Psoas muscle (tissue), 8 donors: ENCODE results near the gene NADSYN1. TPM values are rescaled to one million over a fixed set of nuclear protein-coding genes. Genes with fewer than 3 reads are reported as not detected.

ENCODE experiments used
- ATAC-seq, 4 donors: fragments of 200-7000 bp; cut with Tn5 transposase; one replicate each; pipeline ENCODE4 v1.9.1; 2020; ENCODE audit warnings: moderate library complexity in 3 of 4, mild to moderate bottlenecking in 2 of 4
- DNase-seq, 2 donors: peaks; one replicate each; pipeline ENCODE4 v3.0.0-alpha.2; 2020
- H3K27ac ChIP-seq: fragments of 200-600 bp; one replicate; pipeline ENCODE4 v1.8.0; 2022
- H3K27me3 ChIP-seq, 3 donors: fragments of 200-600 bp in 1 of 3; one replicate each; pipeline versions ENCODE4 v1.6.1 to v1.8.0; 2013 to 2022; ENCODE audit warnings: low read length in 2 of 3, mild to moderate bottlenecking in 2 of 3, moderate library complexity in 1 of 3; ENCODE audit not compliant: insufficient read depth in 3 of 3
- H3K36me3 ChIP-seq, 2 donors: fragments of 200-600 bp in 1 of 2; one replicate each; pipeline versions ENCODE4 v1.6.1 to v1.8.0; 2013 to 2022; ENCODE audit warnings: low read depth in 1 of 2, mild to moderate bottlenecking in 1 of 2, moderate library complexity in 1 of 2; ENCODE audit not compliant: insufficient read depth in 1 of 2
- H3K4me1 ChIP-seq: fragments of 200-600 bp; one replicate; pipeline ENCODE4 v1.8.0; 2022
- H3K4me3 ChIP-seq: fragments of 200-600 bp; one replicate; pipeline ENCODE4 v1.8.0; 2022; ENCODE audit warnings: mild to moderate bottlenecking
- H3K9me3 ChIP-seq: fragments of 200-600 bp; one replicate; pipeline ENCODE4 v1.8.0; 2022
- CTCF ChIP-seq: fragments of 200-600 bp; IDR thresholded peaks from one replicate; pipeline ENCODE4 v1.8.0; 2022; ENCODE audit warnings: antibody characterized with exemption
- WGBS, 3 donors: extraction: QIAGEN DNeasy Blood & Tissue Kit; methylation state at CpG; one replicate each; pipeline versions ENCODE4 v1.1.6 to v1.1.7; 2013; 5-methylcytosine and 5-hydroxymethylcytosine counted together
- intact Hi-C, 2 donors: fragments of 100-400 bp; cut with DNase I; formaldehyde crosslinking; loops; one replicate each; pipeline versions ENCODE4 v1.11.0 to v1.14.2; 2022
- long read RNA-seq, 2 donors: library from polyadenylated mRNA; unstranded; transcript quantifications; one replicate each; pipeline ENCODE4 v2.0.0, GENCODE V29; 2021
- polyA plus RNA-seq, 3 donors: library from polyadenylated mRNA; stranded (reverse); fragments of 200-250 nt; gene quantifications; one replicate each; pipeline ENCODE4 v1.2.3, GENCODE V29; 2013
- total RNA-seq, 4 donors: library from RNA; stranded (reverse); fragmentation: NEBNext Ultra II Directional in 2 of 4; extraction: Animal tissue kit (Norgen Biotek cat#: 25700) in 2 of 4; gene quantifications; one replicate each; pipeline versions ENCODE4 v1.2.1 to v1.2.4, GENCODE V29; 2021 to 2023
- donor health status: healthy with polysubstance abuse.
- donor health status: DM: no; HTN: no; CAD: no; lungs with moderate emphysema.
- donor health status: Bipolar disorder and iron deficiency.
- donor health status: healthy.
- donor health status: DM: yes; HTN: yes; CAD: no.
- donor health status: DM: no; HTN: no; CAD: no.
- donor health status: DM: no; HTN: no; CAD: no.
- donor health status: DM: yes; HTN: yes; CAD: no.

The NADSYN1 gene
- total RNA-seq (10 to 100 TPM; 13.0 to 19.3 (median 13.6) TPM), polyA plus RNA-seq (10 to 100 TPM in 2 of 3 donors, 1 to 10 TPM in 1; 7.8 to 14.6 (median 12.0) TPM)
- long read RNA-seq, donor 1, partial matches to known transcripts = 2 of 4 reads
- long read RNA-seq, donor 1, other reads (novel, unspliced or antisense) = 1 of 4 reads
- long read RNA-seq, donor 2, partial matches to known transcripts = 3 of 10 reads
- long read RNA-seq, donor 2, other reads (novel, unspliced or antisense) = 3 of 10 reads

DNA sequence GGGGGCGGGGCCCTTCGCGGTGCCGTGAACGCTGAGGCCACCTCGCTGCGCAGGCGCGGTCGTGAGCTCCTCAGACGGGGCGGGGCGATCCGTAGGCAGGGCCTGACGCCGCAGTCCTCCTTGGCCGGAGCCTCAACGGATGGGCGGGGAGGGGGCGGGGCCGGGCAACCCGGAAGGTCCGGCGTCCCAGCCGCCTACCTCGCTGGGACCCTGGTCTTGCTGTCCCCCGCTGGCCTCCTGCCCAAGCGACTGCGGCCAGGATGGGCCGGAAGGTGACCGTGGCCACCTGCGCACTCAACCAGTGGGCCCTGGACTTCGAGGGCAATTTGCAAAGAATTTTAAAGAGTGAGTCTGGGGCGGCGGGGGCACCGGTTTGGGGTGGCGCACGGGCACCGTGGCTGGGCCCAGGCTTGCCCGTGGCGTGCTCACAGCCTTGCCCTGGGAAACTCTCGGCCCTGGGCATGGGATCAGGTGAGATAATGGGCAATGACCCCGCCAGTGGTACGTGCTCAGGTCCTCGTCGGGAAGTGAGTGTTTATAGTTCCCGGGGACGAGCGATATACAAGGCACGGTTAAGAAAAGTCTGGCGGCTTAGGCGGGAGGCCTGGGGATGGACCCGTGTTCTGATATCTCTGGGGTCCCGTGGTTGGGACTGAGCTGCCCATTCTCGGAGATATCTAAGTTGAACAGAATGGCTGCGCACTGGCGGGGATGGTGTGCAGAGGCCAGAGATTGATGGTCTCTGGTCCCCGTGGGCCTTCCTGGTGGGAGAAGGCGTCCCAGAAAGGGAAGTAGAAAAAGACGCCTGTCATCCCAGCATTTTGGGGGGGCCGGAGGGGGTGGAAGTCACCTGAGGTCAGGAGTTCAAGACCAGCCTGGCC, at the start of gene NADSYN1:
TSS of gene NADSYN1 (plus strand) at position 167 of the 881 bp plus-strand sequence. CDS start at position 261, 94 bp downstream.
- DNase-seq = peak; percentile 97 to 99
- peak; percentile 91 to 93 (median 91) for ATAC-seq
- Histone ChIP-seq H3K4me3 (peak within 1 kb of the TSS; percentile 87), H3K36me3 (peaks cover 3 to 36% of the 10 kb centered on the region in 2 donors), H3K4me1 (peaks cover 16% of the 10 kb centered on the region), H3K27ac (peak within 1 kb of the TSS; percentile 80), H3K9me3 (no peaks in the 10 kb centered on the region), H3K27me3 (no peaks in the 10 kb centered on the region)
- WGBS, 3 donors = 1 to 2% (median 2%) methylated on average over 47 to 61 of the region's 61 CpGs
- no peak for TF ChIP-seq CTCF
- intact Hi-C loops = loop anchor here in 1 of 2 donors (10.0 kb wide), 1 partner anchor 1178 kb away; the partner anchor contains the start of gene PPFIA1

DNA sequence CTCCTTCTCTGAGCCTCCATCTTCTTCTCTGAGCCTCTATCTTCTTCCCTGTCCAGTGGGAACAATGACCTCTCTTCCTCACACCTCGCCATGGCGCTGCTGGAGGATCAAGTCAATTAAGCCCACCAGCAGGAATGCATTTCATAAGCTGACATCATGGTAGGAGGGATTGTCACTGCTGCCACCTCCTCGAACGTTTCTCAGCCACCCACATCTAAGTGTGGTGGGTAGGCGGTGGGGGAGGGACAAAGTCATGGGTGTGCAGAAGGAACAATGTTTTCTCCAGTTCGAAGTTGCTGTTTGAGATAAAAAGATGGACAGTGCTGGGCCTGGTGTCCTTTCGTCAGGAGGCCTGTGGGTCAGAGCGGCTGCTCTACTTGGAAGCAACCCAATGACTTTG, 48.8 kb upstream of the NADSYN1 start:
- H3K4me3 ChIP-seq = no peak overlapping the region
- no peaks in the 10 kb centered on the region for H3K36me3 ChIP-seq
- no peaks in the 10 kb centered on the region for H3K9me3 ChIP-seq
- DNase-seq = no peak
- H3K4me1 ChIP-seq = no peaks in the 10 kb centered on the region
- 55 to 65% (median 55%) methylated on average over 8 of the region's 8 CpGs for WGBS, 3 donors
- intact Hi-C loops = no loop called here
- H3K27me3 ChIP-seq = peaks cover 0 to 8% (median 0%) of the 10 kb centered on the region in 3 donors
- TF ChIP-seq CTCF = no peak
- H3K27ac ChIP-seq = no peak overlapping the region
- no peak for ATAC-seq

- no peak for TF ChIP-seq CTCF
- H3K36me3 ChIP-seq = no peaks in the 10 kb centered on the region
- 47 to 49% (median 48%) methylated on average over 10 of the region's 10 CpGs for WGBS, 3 donors
- intact Hi-C loops = no loop called here
- peaks cover 0 to 11% (median 0%) of the 10 kb centered on the region in 3 donors for H3K27me3 ChIP-seq
- no peaks in the 10 kb centered on the region for H3K4me1 ChIP-seq
- DNase-seq = no peak
- no peak overlapping the region for H3K4me3 ChIP-seq
- ATAC-seq = no peak
- H3K9me3 ChIP-seq = no peaks in the 10 kb centered on the region
- H3K27ac ChIP-seq = no peak overlapping the region
These were observed 46.3 kb upstream of the NADSYN1 start for GRCh38 chr11:71406681-71407080.

DNA sequence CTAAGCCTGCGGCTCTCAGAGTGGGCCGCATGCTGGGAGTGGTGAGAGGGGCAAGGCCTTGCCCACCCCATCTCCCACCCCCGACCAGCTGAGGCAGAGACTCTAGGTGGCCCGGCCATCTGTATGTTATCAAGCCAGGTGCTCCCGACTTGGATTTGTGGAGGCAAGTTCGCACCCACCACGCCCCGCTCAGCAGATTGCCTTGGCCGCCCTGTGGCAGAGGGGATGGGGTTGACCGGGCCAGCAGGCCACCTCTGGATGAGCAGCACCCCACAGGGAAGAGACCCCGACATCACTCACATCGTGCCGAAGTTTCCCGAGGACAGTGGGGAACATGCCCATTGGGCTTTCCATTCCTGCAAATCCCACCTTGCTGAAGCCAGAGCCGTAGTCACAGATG, 45.6 kb upstream of the NADSYN1 start:
- Histone ChIP-seq H3K36me3 (no peaks in the 10 kb centered on the region), H3K27ac (no peak overlapping the region), H3K4me1 (no peaks in the 10 kb centered on the region), H3K9me3 (no peaks in the 10 kb centered on the region), H3K27me3 (peaks cover 0 to 8% (median 0%) of the 10 kb centered on the region in 3 donors), H3K4me3 (no peak overlapping the region)
- intact Hi-C loops = no loop called here
- DNase-seq (no peak), ATAC-seq (no peak)
- WGBS, 3 donors = 86 to 92% (median 89%) methylated on average over 15 of the region's 15 CpGs
- no peak for TF ChIP-seq CTCF
